ENCODE results near the gene CACNA1B.
"Not testable (repeated sequence)": the region's sequence is repeated elsewhere in the genome, so short reads cannot be mapped to it uniquely, and the experiment has no call there.

Gene CACNA1B

GRCh38 chr9:138117101-138117750 lies 239.6 kb downstream of the CACNA1B start:
- no peak for DNase-seq (ENCODE audit: low read depth in 2 of 2)

- no peak for DNase-seq (ENCODE audit: low read depth in 2 of 2)
Observed at GRCh38 chr9:138117836-138118235, 240.3 kb downstream of the CACNA1B start.

- DNase-seq (ENCODE audit: low read depth in 2 of 2): no peak
Observed at GRCh38 chr9:138118601-138119071, 241.1 kb downstream of the CACNA1B start.

GRCh38 chr9:138119202-138120027 lies 241.8 kb downstream of the CACNA1B start:
- no peak for DNase-seq (ENCODE audit: low read depth in 2 of 2)

- no peak for DNase-seq (ENCODE audit: low read depth in 2 of 2)
Observed at GRCh38 chr9:138120072-138120471, 242.5 kb downstream of the CACNA1B start.

- no peak for DNase-seq (ENCODE audit: low read depth in 2 of 2)
Observed at GRCh38 chr9:138120511-138121437, 243.2 kb downstream of the CACNA1B start.

- no peak for DNase-seq (ENCODE audit: low read depth in 2 of 2)
Observed at GRCh38 chr9:138121438-138122050, 244.0 kb downstream of the CACNA1B start.

- DNase-seq (ENCODE audit: low read depth in 2 of 2): no peak
Observed at GRCh38 chr9:138122201-138122600, 244.6 kb downstream of the CACNA1B start.

GRCh38 chr9:138122676-138123075 lies 245.1 kb downstream of the CACNA1B start:
- DNase-seq (ENCODE audit: low read depth in 2 of 2): no peak

GRCh38 chr9:138123086-138123485 lies 245.5 kb downstream of the CACNA1B start:
- no peak for DNase-seq (ENCODE audit: low read depth in 2 of 2)

GRCh38 chr9:138126090-138126857 lies 248.7 kb downstream of the CACNA1B start:
- not testable (repeated sequence) for DNase-seq (ENCODE audit: low read depth in 2 of 2)

- DNase-seq (ENCODE audit: low read depth in 2 of 2): not testable (repeated sequence)
Observed at GRCh38 chr9:138126858-138127584, 249.4 kb downstream of the CACNA1B start.

GRCh38 chr9:138128027-138128426 lies 250.4 kb downstream of the CACNA1B start:
- not testable (repeated sequence) for DNase-seq (ENCODE audit: low read depth in 2 of 2)

GRCh38 chr9:138129318-138129717 lies 251.7 kb downstream of the CACNA1B start:
- not testable (repeated sequence) for DNase-seq (ENCODE audit: low read depth in 2 of 2)

- not testable (repeated sequence) for DNase-seq (ENCODE audit: low read depth in 2 of 2)
Observed at GRCh38 chr9:138132946-138133705, 255.5 kb downstream of the CACNA1B start.

GRCh38 chr9:138134581-138134980 lies 257.0 kb downstream of the CACNA1B start:
- not testable (repeated sequence) for DNase-seq (ENCODE audit: low read depth in 2 of 2)

GRCh38 chr9:138139096-138139495 lies 261.5 kb downstream of the CACNA1B start:
- not testable (repeated sequence) for DNase-seq (ENCODE audit: low read depth in 2 of 2)

GRCh38 chr9:138140980-138141379 lies 263.4 kb downstream of the CACNA1B start:
- DNase-seq (ENCODE audit: low read depth in 2 of 2): not testable (repeated sequence)
